ENCODE measurements around the gene HYLS1. TPM values are rescaled to one million over a fixed set of nuclear protein-coding genes. Genes with fewer than 3 reads are reported as not detected.

Gene HYLS1
- total RNA-seq, 1 experiment from 2014 or later, result 15.1 TPM

- no peaks in the 10 kb centered on the region for H3K36me3 ChIP-seq
- H3K4me3 ChIP-seq, result no peak overlapping the region
Observed at GRCh38 chr11:125941619-125942611, 54.4 kb downstream of the HYLS1 start.

DNA sequence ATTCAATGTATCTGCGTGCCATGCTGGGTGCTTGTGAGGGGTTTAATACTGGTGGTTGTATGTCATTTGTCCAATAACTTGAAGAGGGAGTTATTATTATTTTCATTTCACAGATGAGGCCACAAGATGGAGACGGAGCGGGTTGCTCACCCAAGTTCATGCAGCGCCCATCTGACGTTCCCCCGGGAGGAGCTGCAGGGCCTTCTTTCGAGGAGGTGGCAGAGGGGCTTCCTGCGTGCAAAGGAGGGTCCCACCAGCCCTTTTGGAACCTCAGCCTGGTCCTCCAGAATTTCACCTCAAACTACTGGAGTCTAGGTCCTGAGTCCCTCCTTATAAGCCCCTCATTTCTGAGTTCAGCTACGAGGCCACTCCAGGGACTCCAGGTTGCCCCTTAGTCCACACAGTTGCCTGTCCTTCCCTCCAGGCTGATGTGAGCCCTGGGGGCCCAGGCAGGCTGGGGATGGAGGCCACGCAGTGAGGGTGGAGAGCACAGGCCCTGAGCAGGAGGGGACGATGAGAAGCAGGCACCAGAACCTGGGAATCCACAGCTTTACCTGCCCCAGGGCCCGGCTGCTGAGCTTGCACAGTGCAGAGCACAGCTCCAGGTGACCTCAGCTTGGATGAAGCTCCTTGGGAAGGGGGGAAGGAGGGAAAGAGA, 55.4 kb downstream of the HYLS1 start:
- no peaks in the 10 kb centered on the region for H3K36me3 ChIP-seq
- no peaks in the 10 kb centered on the region for H3K27me3 ChIP-seq
- DNase-seq, result no peak
- no peak overlapping the region for H3K4me3 ChIP-seq
- H3K9me3 ChIP-seq, result no peaks in the 10 kb centered on the region

More at GRCh38 chr11:125941619-125942611, 54.4 kb downstream of the HYLS1 start:
- DNase-seq, result peak; percentile 28
- Histone ChIP-seq H3K27me3 (no peaks in the 10 kb centered on the region), H3K9me3 (no peaks in the 10 kb centered on the region)

GRCh38 chr11:125943661-125944349, 56.3 kb downstream of the HYLS1 start:
- Histone ChIP-seq H3K36me3 (no peaks in the 10 kb centered on the region), H3K4me3 (no peak overlapping the region), H3K9me3 (no peaks in the 10 kb centered on the region), H3K27me3 (no peaks in the 10 kb centered on the region)
- DNase-seq, result no peak

- Histone ChIP-seq H3K9me3 (no peaks in the 10 kb centered on the region), H3K36me3 (no peaks in the 10 kb centered on the region), H3K4me3 (no peak overlapping the region), H3K27me3 (no peaks in the 10 kb centered on the region)
- DNase-seq, result no peak
Observed at GRCh38 chr11:125944350-125945010, 57.0 kb downstream of the HYLS1 start.

DNA sequence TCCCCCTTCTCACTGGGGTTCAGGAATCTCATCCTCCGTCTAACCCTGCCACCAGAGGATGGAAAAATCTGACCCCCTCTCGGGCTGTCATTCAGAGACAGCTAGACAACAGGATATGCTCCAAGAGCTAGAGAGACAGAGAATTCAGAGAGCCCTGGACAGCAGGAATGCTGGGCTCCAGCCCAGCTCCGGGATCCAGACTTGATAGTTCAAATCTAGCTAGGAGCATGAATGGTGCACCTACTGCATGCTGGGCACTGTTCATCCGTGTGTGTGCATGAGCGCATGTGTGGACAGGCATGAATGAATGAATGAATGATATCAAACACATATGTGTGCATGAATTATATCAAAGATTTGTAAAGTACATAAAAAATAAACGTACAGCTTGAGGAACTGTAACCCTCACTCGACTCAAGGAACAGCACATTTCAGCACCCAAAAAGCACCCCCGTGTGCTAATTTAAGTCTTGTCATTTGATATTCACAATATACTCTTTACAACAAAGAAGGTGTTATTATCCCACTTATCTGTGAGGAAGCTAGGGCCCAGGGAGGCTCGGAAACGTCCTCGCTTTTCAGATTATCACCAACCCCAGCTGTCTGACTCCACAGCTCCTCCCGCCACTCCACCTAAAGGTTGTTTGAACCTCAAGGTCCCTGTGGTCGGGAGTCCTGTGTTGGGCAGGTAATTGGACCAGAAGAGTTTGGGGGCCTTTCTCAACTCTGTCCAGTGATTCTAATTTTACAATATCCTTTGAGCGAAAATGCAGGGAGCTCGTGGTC, 57.7 kb downstream of the HYLS1 start:
- no peaks in the 10 kb centered on the region for H3K9me3 ChIP-seq
- no peak overlapping the region for H3K4me3 ChIP-seq
- H3K36me3 ChIP-seq, result no peaks in the 10 kb centered on the region
- no peaks in the 10 kb centered on the region for H3K27me3 ChIP-seq
- DNase-seq, result no peak

DNA sequence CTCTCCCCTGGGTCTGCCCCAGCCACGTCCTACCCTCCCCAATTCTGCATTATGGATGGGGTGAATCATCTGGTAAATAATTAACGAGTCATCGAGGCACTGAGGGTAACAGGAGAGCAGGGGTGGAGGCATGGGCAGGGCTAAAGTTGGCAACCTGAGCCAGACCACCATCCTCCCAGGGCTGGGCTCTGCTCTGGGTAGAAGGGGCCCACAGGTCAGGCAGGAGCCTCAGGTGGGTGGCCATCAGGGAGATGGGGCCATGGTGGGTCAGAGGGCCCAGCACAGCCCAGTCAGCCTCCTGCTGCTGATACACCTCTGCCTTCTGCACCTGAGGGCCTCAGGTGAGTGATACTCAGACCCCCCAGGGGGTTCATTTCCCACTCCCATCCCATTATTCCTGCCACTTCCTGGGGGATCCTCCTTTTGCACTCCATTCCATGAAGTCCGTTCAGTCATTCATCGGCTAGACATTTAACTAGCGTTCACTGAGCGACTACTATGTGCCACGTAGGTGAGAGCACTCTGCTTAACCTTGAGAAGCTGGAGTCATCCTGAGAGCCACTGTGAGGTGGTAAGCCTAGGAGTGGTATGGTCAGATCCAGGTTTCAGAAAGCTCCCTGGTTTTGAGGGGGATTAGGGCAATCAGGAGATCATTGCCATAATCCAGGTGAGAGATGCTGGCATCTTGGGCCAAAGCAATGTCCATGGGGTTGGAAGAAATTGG, 58.5 kb downstream of the HYLS1 start, which contains the start of gene VSIG10L2:
Gene VSIG10L2, plus strand, starts transcription at position 248 of the 724 bp plus-strand sequence. Its CDS starts 12 bp downstream, at position 260.
- H3K27me3 ChIP-seq, result no peaks in the 10 kb centered on the region
- no peak within 1 kb of the TSS for H3K4me3 ChIP-seq
- no peaks in the 10 kb centered on the region for H3K9me3 ChIP-seq
- no peak for DNase-seq
- H3K36me3 ChIP-seq, result no peaks in the 10 kb centered on the region

DNA sequence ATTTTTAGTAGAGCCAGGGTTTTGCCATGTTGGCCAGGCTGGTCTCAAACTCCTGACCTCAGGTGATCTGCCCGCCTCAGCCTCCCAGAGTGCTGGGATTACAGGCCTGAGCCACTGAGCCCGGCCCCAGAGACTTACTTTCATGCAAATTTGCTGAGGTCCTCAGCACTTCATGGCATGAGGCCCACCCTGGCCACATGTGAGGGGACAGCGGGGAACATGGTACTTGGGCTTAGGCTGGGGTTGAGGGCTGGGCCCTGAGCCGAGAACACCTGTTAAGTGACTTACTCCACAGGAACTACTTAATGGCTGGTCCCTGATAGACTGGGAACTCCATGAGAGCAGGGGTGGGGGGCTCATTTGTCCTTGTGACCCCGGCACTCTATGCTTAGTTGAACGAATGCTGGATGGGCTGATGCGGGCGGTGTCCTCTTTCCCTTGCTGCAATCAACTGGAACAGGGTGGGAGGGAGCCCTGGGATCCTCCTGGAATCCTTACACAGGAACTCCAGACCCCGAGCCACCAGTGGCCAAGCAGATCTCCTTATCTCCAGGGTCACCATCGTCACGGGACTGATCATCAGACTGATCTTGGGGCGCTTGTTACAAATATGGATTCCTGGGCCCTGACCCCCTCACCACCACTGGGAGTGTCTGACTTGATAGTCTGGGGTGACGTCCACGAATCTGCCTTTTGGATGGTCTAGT, 59.4 kb downstream of the HYLS1 start:
- H3K27me3 ChIP-seq, result no peaks in the 10 kb centered on the region
- no peaks in the 10 kb centered on the region for H3K9me3 ChIP-seq
- H3K36me3 ChIP-seq, result no peaks in the 10 kb centered on the region
- DNase-seq, result no peak
- H3K4me3 ChIP-seq, result no peak overlapping the region

DNA sequence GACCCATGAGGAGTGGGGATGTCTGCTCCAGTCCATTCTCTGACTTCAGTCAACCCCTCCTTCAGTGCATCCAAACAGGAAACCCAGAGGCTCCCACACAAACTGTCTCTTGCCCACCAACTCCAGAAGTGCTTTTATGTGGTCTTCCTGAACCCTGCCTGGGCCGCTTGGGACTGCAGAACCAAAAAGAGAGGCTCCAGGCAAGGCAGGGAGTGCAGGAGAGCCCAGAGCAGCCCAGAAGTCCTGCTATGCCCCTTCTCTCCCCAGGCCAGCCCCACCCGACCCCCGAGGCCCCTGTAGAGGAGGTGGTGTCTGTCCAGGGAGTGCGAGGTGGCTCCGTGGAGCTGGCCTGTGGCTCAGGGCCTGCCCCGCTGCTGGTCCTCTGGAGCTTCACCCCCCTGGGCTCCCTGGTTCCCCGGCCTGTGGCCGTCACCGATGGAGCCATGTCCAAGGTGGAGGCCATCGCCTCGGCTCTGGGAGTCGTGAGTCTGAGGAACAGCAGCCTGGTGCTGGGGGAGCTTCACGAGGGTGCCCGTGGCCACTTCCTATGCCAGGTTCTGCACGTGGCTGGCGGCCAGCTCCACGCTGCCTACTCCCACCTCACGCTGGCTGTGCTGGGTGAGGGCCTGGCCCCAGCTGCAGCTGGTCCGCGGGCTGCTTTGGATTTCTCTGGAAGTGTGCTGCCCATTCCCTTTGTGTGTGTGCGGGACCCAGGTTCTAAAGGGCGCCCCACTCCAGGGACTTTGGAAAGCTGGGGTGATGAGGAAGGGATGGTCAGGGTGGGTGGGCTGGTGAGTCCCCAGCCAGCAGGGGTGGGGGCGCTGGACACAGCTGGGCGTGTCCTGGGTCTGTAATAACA, 60.2 kb downstream of the HYLS1 start:
- H3K36me3 ChIP-seq, result no peaks in the 10 kb centered on the region
- no peaks in the 10 kb centered on the region for H3K9me3 ChIP-seq
- no peaks in the 10 kb centered on the region for H3K27me3 ChIP-seq
- H3K4me3 ChIP-seq, result no peak overlapping the region
- DNase-seq, result no peak

GRCh38 chr11:125948278-125949051, 61.0 kb downstream of the HYLS1 start:
- H3K9me3 ChIP-seq, result no peaks in the 10 kb centered on the region
- H3K4me3 ChIP-seq, result no peak overlapping the region
- DNase-seq, result no peak
- no peaks in the 10 kb centered on the region for H3K36me3 ChIP-seq
- H3K27me3 ChIP-seq, result no peaks in the 10 kb centered on the region

DNA sequence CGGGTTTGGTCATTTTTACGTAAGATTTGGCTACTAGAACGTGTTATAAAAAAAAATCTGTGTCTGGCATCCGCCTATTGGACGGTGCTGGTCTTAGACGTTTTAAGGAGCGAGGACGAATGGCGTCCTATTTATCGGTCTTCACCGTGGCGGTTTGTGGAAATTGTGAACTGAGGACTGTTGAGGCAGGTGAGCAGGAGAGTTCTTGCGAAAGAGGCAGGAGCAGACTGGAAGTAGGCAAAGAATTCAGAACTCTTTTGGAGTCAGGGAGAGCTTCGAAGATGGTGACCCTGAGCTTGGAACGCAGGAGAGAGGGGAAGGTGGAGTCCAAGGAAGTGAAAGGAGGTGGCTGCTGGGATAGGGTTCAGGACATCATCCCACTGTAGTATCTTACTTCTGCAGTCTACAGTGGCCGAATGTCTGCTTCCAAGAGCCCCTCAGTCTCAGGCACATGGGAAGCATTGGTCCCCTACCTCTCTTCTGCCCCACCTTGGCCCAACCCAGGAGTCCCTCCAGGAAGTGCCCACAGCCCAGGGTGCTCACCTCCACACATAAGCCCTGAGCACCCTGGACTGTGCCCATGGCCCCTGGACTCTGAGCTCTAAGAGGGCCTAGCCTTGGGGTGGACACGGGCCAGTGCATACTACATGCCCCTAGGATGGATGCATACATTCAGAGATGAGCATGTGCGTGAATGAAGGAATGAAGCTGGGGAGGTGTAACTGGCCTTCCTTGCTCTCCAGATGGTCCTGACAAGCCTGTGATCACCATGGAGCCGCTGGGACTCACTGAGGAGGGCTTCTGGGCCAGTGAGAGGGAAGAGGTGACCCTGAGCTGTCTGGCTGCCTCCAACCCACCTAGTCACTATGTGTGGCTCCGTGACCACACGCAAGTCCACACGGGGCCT, 62.1 kb downstream of the HYLS1 start:
- H3K36me3 ChIP-seq, result peaks cover under 1% of the 10 kb centered on the region; the same call in 1 of the 2 replicates
- H3K4me3 ChIP-seq, result no peak overlapping the region
- H3K27me3 ChIP-seq, result no peaks in the 10 kb centered on the region
- DNase-seq, result no peak
- no peaks in the 10 kb centered on the region for H3K9me3 ChIP-seq

- Histone ChIP-seq H3K4me3 (no peak overlapping the region), H3K27me3 (no peaks in the 10 kb centered on the region), H3K9me3 (no peaks in the 10 kb centered on the region), H3K36me3 (peaks cover 2% of the 10 kb centered on the region)
- DNase-seq, result no peak
Observed at GRCh38 chr11:125950178-125950490, 62.7 kb downstream of the HYLS1 start.

Measured in MG63 (cell line).